Measurements from ENCODE around the gene CREB3L2.
A peak's percentile ranks its signal among the peaks of the same experiment; 100 is the strongest.
"Not testable (repeated sequence)": the region's sequence is repeated elsewhere in the genome, so short reads cannot be mapped to it uniquely, and the experiment has no call there.

CREB3L2 gene

GRCh38 chr7:137908106-137908505 is 93.8 kb downstream of the CREB3L2 start:
- TF ChIP-seq CTCF (IDR thresholded peaks at IDR 0.05; ENCODE audit: borderline replicate concordance, control extremely low read depth, extremely low read depth, insufficient read depth, missing control alignments) = no peak
- no peak for DNase-seq (ENCODE audit: low spot score)
- in situ Hi-C loops (cut with MboI; ENCODE audit: low sequenced_read_pairs, unreplicated experiment) = loop anchor here (5.0 kb wide), 1 partner anchor 94 kb away; the partner anchor contains the start of gene CREB3L2

- DNase-seq (ENCODE audit: low spot score) = not testable (repeated sequence)
- in situ Hi-C loops (cut with MboI; ENCODE audit: low sequenced_read_pairs, unreplicated experiment) = loop anchor here (5.0 kb wide), 1 partner anchor 96 kb away; the partner anchor contains the start of gene CREB3L2
Measured at GRCh38 chr7:137906636-137907035, 95.2 kb downstream of the CREB3L2 start.

- in situ Hi-C loops (cut with MboI; ENCODE audit: low sequenced_read_pairs, unreplicated experiment) = loop anchor here (5.0 kb wide), 1 partner anchor 97 kb away; the partner anchor contains the start of gene CREB3L2
- no peak for DNase-seq (ENCODE audit: low spot score)
- no peak for TF ChIP-seq CTCF (IDR thresholded peaks at IDR 0.05; ENCODE audit: borderline replicate concordance, control extremely low read depth, extremely low read depth, insufficient read depth, missing control alignments)
Measured at GRCh38 chr7:137904833-137905232, 97.1 kb downstream of the CREB3L2 start.

GRCh38 chr7:137903382-137904169 is 98.3 kb downstream of the CREB3L2 start:
- peak; percentile 69 for TF ChIP-seq CTCF (IDR thresholded peaks at IDR 0.05; ENCODE audit: borderline replicate concordance, control extremely low read depth, extremely low read depth, insufficient read depth, missing control alignments)
- in situ Hi-C loops (cut with MboI; ENCODE audit: low sequenced_read_pairs, unreplicated experiment) = no loop called here
- DNase-seq (ENCODE audit: low spot score) = peak; percentile 77

GRCh38 chr7:137900137-137900536 is 101.7 kb downstream of the CREB3L2 start:
- in situ Hi-C loops (cut with MboI; ENCODE audit: low sequenced_read_pairs, unreplicated experiment) = no loop called here
- DNase-seq (ENCODE audit: low spot score) = no peak
- no peak for TF ChIP-seq CTCF (IDR thresholded peaks at IDR 0.05; ENCODE audit: borderline replicate concordance, control extremely low read depth, extremely low read depth, insufficient read depth, missing control alignments)

GRCh38 chr7:137898839-137899721 is 102.8 kb downstream of the CREB3L2 start:
- in situ Hi-C loops (cut with MboI; ENCODE audit: low sequenced_read_pairs, unreplicated experiment) = loop anchor here (5.0 kb wide), 1 partner anchor 242 kb away; no protein-coding TSS in a partner anchor
- TF ChIP-seq CTCF (IDR thresholded peaks at IDR 0.05; ENCODE audit: borderline replicate concordance, control extremely low read depth, extremely low read depth, insufficient read depth, missing control alignments) = peak; percentile 95
- DNase-seq (ENCODE audit: low spot score) = peak; percentile 74

All from GM13976 (cell line).